GM20431 (cell line): ENCODE results near the gene FRMPD4.

ENCODE experiments used
- in situ Hi-C: fragments of 300-500 bp; cut with MseI, MboI; formaldehyde crosslinking; loops from one replicate; pipeline ENCODE4 v1.15.0; 2020; ENCODE audit warnings: low sequenced_read_pairs; ENCODE audit not compliant: unreplicated experiment

The FRMPD4 gene

DNA sequence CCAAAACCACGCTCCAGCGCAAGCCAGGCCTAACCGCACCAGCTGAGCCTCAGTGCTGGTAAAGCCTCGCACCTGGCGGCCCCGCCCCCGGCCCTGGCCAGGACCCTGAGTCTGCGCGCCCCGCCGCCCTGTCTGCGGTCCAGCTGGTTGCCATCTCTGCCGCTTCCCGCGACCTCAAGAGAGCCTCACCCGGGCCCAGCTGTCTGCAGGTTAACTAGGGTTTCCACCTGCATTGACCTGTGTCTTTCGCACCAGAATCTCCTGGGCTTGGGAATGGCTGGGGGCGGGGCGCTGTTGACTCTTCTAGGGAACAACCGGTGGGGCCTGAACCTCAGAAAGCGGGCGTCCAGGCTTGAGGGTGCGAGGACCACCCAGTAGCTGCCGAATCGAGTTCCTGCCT, 445.3 kb downstream of the FRMPD4 start:
- in situ Hi-C loops = no loop called here

DNA sequence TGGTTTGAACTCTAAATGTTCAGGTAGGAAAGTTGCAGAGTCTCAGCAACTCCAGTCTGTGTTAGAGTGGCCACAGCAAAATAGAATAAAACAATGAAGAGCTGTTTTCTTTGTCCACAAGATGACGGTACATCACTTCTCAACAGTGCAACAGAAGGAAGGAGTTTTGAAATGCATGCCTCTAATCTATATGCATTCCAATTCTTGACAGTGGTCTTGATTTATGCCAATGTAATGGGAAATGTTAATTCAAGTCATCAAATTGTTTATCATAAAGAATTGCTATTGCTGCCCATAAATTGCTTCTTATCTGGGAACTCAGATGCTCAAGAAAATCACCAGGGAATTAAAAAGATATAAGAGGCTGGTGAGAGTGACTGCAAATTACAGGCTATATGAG, 457.4 kb downstream of the FRMPD4 start:
- in situ Hi-C loops = no loop called here

DNA sequence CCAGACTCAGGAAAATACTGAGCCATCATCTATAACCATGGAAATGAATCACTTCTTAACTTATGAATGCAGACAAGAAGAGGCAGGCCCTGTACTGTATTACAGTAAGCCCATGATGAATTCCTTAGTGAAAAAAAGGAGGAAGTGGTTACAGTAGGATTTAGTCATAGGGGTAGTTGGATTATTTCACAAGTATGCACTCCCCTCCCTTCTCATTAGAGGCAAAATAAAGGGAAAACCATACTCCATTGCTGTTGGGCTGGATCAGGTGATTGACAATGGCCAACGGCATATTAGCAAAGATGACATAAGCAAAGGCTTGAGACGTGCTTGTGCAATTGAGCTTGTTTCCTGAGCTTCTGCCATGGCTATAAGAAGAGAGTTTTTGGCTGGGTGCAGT, 471.8 kb downstream of the FRMPD4 start:
- in situ Hi-C loops = no loop called here

DNA sequence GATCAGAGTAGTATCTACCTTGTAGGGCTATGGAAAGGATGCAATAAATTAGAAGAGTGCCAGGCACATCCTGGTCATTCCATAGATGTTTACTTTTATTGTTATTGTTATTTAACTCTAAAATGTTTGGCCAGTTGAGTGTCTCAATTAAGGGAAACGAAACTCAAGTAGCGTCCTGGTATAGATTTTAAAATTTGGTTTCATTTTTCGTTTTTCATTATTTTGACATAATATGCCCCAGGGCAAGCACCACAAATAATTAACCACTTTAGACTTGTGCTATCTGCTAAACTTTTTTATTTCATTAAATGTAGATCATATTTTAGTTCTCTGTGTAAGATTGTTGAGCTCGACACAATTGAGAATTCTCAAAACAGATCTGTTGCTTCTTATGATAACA, 473.2 kb downstream of the FRMPD4 start:
- in situ Hi-C loops = no loop called here

DNA sequence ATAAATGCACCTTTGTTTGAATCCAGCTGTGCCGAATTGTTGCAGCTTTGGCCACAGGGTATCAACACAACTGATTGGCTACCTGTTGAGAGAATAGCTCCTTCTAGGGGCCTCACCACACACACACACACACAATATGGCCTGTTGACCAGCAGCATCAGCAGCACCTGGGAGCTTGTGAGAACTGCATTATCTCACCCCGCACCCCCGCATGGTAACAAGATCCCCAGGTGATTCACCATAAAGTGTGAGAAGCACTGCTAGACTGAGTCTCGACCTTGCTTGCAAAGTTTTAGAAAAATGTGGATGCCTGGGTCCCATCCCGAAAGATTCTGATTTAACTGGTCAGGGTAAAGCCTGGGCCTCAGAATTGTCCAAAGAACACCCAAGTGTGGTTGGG, 476.0 kb downstream of the FRMPD4 start:
- in situ Hi-C loops = no loop called here

DNA sequence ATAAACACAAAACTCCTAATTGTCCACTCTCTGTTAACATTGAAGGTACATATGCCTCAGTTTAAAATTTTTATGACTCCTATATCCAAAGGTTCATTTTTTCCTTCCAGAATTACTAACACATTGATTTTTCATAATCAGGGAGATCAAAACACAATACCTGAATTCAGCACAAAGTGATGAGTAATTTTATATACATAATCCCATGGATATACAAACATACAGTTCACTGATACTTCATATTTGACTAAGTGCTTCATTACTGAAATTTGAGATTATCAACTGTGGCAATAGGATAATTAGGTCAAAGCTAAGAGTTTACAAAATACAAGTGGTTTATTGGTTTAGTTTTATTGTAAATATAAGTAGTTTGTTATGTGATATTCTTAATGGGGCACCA, 476.8 kb downstream of the FRMPD4 start:
- in situ Hi-C loops = no loop called here

GRCh38 chrX:12617241-12617640, 479.0 kb downstream of the FRMPD4 start:
- in situ Hi-C loops = no loop called here

- in situ Hi-C loops = no loop called here
Measured at GRCh38 chrX:12647230-12647629, 509.0 kb downstream of the FRMPD4 start.

- in situ Hi-C loops = no loop called here
Measured at GRCh38 chrX:12648995-12649394, 510.7 kb downstream of the FRMPD4 start.

- in situ Hi-C loops = no loop called here
Measured at GRCh38 chrX:12657433-12657832, 519.2 kb downstream of the FRMPD4 start.

- in situ Hi-C loops = no loop called here
Measured at GRCh38 chrX:12657881-12658280, 519.6 kb downstream of the FRMPD4 start.

DNA sequence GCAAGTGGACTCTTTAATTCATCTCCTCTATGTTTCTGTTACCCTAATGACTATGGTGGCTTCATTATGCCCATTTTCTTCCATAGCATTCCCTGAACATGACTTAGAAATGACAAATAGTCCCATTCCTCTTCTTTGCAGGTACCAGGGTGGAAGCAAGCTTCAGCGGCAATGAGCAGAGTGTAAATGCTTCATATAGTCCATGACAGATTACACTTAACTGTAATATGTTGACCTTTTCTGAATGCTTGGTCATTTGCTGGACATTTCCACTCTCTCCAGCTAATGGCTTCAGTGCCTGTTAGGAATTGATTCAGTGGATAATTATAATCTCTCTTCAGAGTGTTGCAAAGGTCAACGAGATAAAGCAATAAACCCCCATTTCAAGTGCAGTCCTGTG, 523.2 kb downstream of the FRMPD4 start:
- in situ Hi-C loops = no loop called here

GRCh38 chrX:12672367-12673106, 534.3 kb downstream of the FRMPD4 start:
- in situ Hi-C loops = no loop called here

DNA sequence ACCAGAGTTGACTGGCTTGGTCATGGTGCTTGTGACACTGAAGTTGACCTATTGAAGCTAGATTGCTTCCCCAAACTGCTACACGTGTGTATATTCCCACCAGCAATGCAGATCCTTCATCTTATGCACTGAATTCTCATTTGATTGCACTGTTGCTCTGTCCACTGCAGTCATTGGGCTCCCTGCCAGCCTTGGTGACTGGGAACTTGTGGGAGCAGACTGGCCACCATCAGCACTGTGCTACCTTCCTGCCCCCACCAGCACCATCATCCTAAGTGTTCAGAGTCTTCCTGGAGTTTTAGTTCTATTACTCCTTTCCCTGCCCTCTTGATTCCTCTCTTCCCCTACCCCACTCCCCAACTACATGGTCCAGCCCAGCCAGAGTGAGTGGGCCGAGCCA, 535.2 kb downstream of the FRMPD4 start:
- in situ Hi-C loops = no loop called here

DNA sequence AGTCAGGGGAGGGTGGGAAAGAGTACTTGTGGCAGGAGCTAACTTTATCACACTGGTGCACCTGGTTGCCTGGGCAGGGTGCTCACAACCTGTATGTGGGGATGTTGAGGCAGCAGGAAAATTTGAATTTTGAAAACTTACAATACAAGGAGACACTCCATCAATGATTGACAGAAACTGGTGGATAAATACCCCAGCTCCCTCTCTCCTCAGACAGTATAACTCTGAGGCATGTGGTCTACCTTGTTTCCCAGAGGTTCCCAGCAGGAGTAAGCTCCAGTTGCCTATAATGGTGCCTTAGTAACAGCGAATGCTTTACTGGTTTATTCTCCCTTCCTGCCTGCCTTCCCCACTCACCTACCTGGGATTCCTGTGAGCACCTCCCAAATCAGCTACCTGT, 541.2 kb downstream of the FRMPD4 start:
- in situ Hi-C loops = no loop called here

DNA sequence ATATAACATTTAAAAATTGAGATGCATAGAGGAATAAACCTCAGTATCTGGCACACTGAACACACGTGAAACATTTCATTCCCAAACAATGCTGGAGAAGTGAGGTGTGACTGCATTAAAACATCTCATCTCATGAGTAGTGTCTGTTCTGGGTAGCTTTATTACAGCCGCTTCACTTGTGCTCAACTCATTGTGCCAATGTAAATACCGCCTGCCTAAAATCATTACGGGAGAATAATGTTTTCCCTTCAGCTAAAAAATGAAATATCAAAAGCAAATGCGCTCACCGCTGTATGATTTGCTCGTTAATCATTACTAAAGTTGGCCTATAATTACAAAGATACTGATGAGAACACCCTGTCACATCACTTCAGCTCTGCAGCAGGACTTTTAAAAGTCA, 542.8 kb downstream of the FRMPD4 start:
- in situ Hi-C loops = no loop called here

- in situ Hi-C loops = no loop called here
Measured at GRCh38 chrX:12685541-12685940, 547.3 kb downstream of the FRMPD4 start.

DNA sequence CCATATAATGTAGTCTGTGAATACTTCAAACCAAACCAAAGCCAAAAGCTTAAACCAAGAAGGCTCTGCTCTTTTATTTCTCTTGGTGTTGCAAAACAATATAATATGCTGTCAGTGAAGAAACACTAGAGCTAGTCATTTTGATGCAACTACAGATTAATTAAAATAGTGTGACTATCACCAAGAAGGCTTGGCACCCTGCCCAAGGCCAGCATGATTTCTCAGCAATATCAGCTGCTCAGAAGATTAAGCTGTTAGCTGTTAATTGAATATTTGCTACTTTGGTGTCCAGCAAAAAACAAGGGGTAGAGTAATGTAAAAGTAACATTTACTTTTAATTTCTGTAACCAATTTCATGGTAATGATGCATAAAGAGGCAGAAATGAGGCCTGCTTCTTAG, 548.1 kb downstream of the FRMPD4 start:
- in situ Hi-C loops = no loop called here

DNA sequence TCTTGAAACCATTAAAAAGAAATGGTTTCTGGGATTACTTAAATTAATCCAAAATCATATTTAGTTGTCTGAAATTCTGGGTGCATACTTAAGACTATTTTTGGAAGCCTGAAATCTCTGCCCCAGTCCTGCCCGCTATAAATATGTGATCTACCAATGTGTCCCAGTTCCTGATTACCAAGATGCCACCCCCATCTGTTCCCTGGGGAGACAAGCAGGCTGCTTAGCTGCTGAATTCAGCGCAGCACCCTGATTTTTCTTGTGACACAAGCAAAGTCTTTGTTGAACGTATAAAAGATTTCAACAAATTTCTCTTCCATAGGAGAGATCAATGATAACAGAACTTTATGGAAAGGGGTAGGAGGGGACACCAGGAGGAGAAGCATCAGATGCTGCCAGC, 552.4 kb downstream of the FRMPD4 start:
- in situ Hi-C loops = no loop called here

- in situ Hi-C loops = no loop called here
Measured at GRCh38 chrX:12693754-12694153, 555.5 kb downstream of the FRMPD4 start.

DNA sequence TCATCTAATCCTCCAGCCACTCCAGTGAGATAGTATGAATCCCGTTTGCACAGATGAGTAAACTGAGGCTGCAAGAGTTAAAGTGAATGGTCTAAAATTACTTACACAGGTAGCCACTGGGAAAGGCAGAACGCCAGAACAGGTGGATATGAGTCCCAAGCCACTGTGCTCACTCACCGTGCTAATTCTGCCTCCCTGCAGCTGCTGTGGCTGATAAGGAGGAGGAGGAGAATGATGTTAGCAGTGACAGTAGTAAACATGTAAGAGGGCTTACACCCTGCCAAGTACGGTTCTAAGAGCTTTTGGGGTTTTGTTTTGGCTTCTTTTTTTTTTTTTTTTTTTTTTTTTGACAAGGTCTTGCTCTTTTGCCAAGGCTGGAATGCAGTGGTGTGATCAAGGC, 562.5 kb downstream of the FRMPD4 start:
- in situ Hi-C loops = no loop called here

DNA sequence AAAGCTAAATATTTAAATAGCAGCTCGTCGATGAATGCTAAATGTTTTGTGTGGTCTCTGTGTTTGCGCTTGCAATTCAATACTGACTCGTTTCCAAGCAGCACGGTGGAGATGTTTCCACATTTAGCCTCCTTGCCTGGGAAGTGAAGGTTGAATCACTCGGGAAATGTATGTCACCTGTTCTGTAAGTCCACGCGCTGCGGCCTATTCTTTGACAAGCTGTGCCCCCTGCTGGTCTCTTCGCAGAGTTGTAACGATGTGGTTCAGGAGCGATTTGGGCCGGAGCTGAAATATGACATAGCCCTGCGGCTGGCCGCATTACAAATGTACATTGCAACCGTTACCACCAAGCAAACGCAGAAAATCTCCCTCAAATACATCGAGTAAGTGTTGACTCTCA, 563.4 kb downstream of the FRMPD4 start:
- in situ Hi-C loops = no loop called here
